Nephron (organoid): ENCODE measurements around the gene LRRC19.

ENCODE experiments used
- H3K27ac Mint-ChIP-seq, 3 experiments: 2 replicates each; pipeline ENCODE4 v1.8.0; 2020; ENCODE audit warnings: mixed read lengths in 3 of 3, mild to moderate bottlenecking in 2 of 3, moderate library complexity in 1 of 3
- H3K27me3 Mint-ChIP-seq: 2 replicates; pipeline ENCODE4 v1.8.0; 2021; ENCODE audit warnings: low read depth, mild to moderate bottlenecking, moderate library complexity, mixed read lengths
- H3K36me3 Mint-ChIP-seq: 2 replicates; pipeline ENCODE4 v1.8.0; 2020; ENCODE audit warnings: low read depth, mixed read lengths
- H3K4me1 Mint-ChIP-seq: 2 replicates; pipeline ENCODE4 v1.8.0; 2020; ENCODE audit warnings: mixed read lengths
- H3K4me3 Mint-ChIP-seq, 3 experiments: 2 replicates each; pipeline ENCODE4 v1.8.0; 2020; ENCODE audit warnings: mild to moderate bottlenecking in 3 of 3, mixed read lengths in 3 of 3, moderate library complexity in 2 of 3
- H3K9me3 Mint-ChIP-seq: 2 replicates; pipeline ENCODE4 v1.8.0; 2020; ENCODE audit warnings: mixed read lengths
- CTCF ChIP-seq, 3 experiments: fragments of 200-600 bp; sonication (generic); IDR thresholded peaks; one replicate each; pipeline ENCODE4 v1.5.0; 2021; ENCODE audit warnings: antibody characterized with exemption in 3 of 3; ENCODE audit not compliant: unreplicated experiment in 3 of 3

Gene LRRC19

GRCh38 chr9:27005491-27005890, at the start of gene LRRC19:
Gene LRRC19 (minus strand): TSS chr9:27005672. CDS start chr9:26999694, 5,978 bp downstream.
- Mint-ChIP-seq H3K36me3 (peaks cover 18% of the 10 kb centered on the region), H3K27me3 (no peaks in the 10 kb centered on the region), H3K4me1 (no peaks in the 10 kb centered on the region), H3K9me3 (no peaks in the 10 kb centered on the region), H3K27ac (peak within 1 kb of the TSS; percentile 96 to 99 (median 97)), H3K4me3 (peak within 1 kb of the TSS; percentile 77 to 83 (median 80))
- no peak for TF ChIP-seq CTCF (IDR thresholded peaks at IDR 0.05; ENCODE audit: unreplicated experiment in 3 of 3)

- no peak for TF ChIP-seq CTCF (IDR thresholded peaks at IDR 0.05; ENCODE audit: unreplicated experiment in 3 of 3)
- peaks cover 45% of the 10 kb centered on the region for H3K36me3 Mint-ChIP-seq
- no peak overlapping the region for H3K4me3 Mint-ChIP-seq
- H3K27me3 Mint-ChIP-seq = no peaks in the 10 kb centered on the region
- H3K4me1 Mint-ChIP-seq = no peaks in the 10 kb centered on the region
- no peak overlapping the region for H3K27ac Mint-ChIP-seq
- no peaks in the 10 kb centered on the region for H3K9me3 Mint-ChIP-seq
These were observed 49.4 kb upstream of the LRRC19 start for GRCh38 chr9:27054841-27055240.

GRCh38 chr9:27054125-27054524, 48.7 kb upstream of the LRRC19 start:
- Mint-ChIP-seq H3K27me3 (no peaks in the 10 kb centered on the region), H3K27ac (no peak overlapping the region), H3K4me3 (no peak overlapping the region), H3K9me3 (no peaks in the 10 kb centered on the region), H3K36me3 (peaks cover 47% of the 10 kb centered on the region), H3K4me1 (no peaks in the 10 kb centered on the region)
- no peak for TF ChIP-seq CTCF (IDR thresholded peaks at IDR 0.05; ENCODE audit: unreplicated experiment in 3 of 3)

GRCh38 chr9:27053369-27054022, 48.0 kb upstream of the LRRC19 start:
- TF ChIP-seq CTCF (IDR thresholded peaks at IDR 0.05; ENCODE audit: unreplicated experiment in 3 of 3) = no peak
- H3K4me3 Mint-ChIP-seq = no peak overlapping the region
- H3K9me3 Mint-ChIP-seq = no peaks in the 10 kb centered on the region
- H3K27ac Mint-ChIP-seq = no peak overlapping the region
- H3K27me3 Mint-ChIP-seq = no peaks in the 10 kb centered on the region
- peaks cover 46% of the 10 kb centered on the region for H3K36me3 Mint-ChIP-seq
- no peaks in the 10 kb centered on the region for H3K4me1 Mint-ChIP-seq

- no peaks in the 10 kb centered on the region for H3K9me3 Mint-ChIP-seq
- H3K4me3 Mint-ChIP-seq = no peak overlapping the region
- no peaks in the 10 kb centered on the region for H3K27me3 Mint-ChIP-seq
- H3K4me1 Mint-ChIP-seq = peaks cover 4% of the 10 kb centered on the region
- no peak for TF ChIP-seq CTCF (IDR thresholded peaks at IDR 0.05; ENCODE audit: unreplicated experiment in 3 of 3)
- H3K27ac Mint-ChIP-seq = no peak overlapping the region
- H3K36me3 Mint-ChIP-seq = peaks cover 27% of the 10 kb centered on the region
These were observed 41.7 kb upstream of the LRRC19 start for GRCh38 chr9:27047136-27047535.

GRCh38 chr9:27043176-27043575, 37.7 kb upstream of the LRRC19 start:
- Mint-ChIP-seq H3K36me3 (no peaks in the 10 kb centered on the region), H3K9me3 (no peaks in the 10 kb centered on the region), H3K4me1 (peaks cover 20% of the 10 kb centered on the region), H3K27me3 (no peaks in the 10 kb centered on the region), H3K27ac (no peak overlapping the region), H3K4me3 (no peak overlapping the region)
- no peak for TF ChIP-seq CTCF (IDR thresholded peaks at IDR 0.05; ENCODE audit: unreplicated experiment in 3 of 3)
